HG03135 (cell line): Measurements from ENCODE around the gene LAPTM5.

Experiments used
- ATAC-seq: cut with Tn5 transposase; IDR thresholded peaks from one replicate; pipeline ENCODE4 v1.9.1; 2021; ENCODE audit warnings: mild to moderate bottlenecking, moderate library complexity; ENCODE audit not compliant: unreplicated experiment

LAPTM5 gene

GRCh38 chr1:30745156-30745833 lies 12.3 kb downstream of the LAPTM5 start:
- ATAC-seq: no peak

- peak; percentile 29 for ATAC-seq
Observed at GRCh38 chr1:30744060-30744756, 13.4 kb downstream of the LAPTM5 start.

- ATAC-seq: peak; percentile 34
Observed at GRCh38 chr1:30743584-30744059, 14.0 kb downstream of the LAPTM5 start.

GRCh38 chr1:30742963-30743559 lies 14.5 kb downstream of the LAPTM5 start:
- no peak for ATAC-seq

- ATAC-seq: no peak
Observed at GRCh38 chr1:30742300-30742962, 15.1 kb downstream of the LAPTM5 start.

- ATAC-seq: no peak
Observed at GRCh38 chr1:30741239-30741894, 16.2 kb downstream of the LAPTM5 start.

- ATAC-seq: no peak
Observed at GRCh38 chr1:30740251-30741238, 17.0 kb downstream of the LAPTM5 start.

GRCh38 chr1:30739601-30740000 lies 18.0 kb downstream of the LAPTM5 start:
- no peak for ATAC-seq

GRCh38 chr1:30738715-30739559 lies 18.6 kb downstream of the LAPTM5 start:
- ATAC-seq: no peak

GRCh38 chr1:30738040-30738714 lies 19.4 kb downstream of the LAPTM5 start:
- ATAC-seq: no peak

GRCh38 chr1:30737357-30738039 lies 20.1 kb downstream of the LAPTM5 start:
- no peak for ATAC-seq

- no peak for ATAC-seq
Observed at GRCh38 chr1:30735668-30736498, 21.7 kb downstream of the LAPTM5 start.

- no peak for ATAC-seq
Observed at GRCh38 chr1:30735124-30735523, 22.4 kb downstream of the LAPTM5 start.

GRCh38 chr1:30734580-30734979 lies 23.0 kb downstream of the LAPTM5 start:
- ATAC-seq: no peak

- ATAC-seq: no peak
Observed at GRCh38 chr1:30734106-30734505, 23.5 kb downstream of the LAPTM5 start.

GRCh38 chr1:30733493-30733892 lies 24.1 kb downstream of the LAPTM5 start:
- ATAC-seq: no peak
